ENCODE measurements around the gene KRTAP1-5.

DNA sequence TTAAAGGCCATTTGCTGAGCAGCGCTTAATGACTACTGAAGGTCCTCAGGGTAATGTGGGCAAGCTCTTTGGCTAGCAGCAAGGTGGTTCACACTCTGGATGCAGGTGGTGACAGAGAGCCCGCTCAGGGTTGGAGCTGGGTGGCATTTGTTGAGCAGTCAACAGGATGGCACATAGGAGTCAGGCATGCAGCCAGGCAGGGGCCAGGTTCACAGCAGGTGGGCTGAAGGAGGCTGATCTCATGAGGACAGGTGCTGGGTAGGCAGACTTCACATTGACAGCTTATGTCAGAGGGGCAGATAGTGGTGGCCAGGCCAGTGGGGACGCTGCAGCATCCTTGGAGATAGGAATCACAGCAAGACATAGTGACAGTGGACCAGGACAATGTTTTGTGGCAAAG is 22.6 kb downstream of the KRTAP1-5 start:
- TF ChIP-seq, protein P1, sequence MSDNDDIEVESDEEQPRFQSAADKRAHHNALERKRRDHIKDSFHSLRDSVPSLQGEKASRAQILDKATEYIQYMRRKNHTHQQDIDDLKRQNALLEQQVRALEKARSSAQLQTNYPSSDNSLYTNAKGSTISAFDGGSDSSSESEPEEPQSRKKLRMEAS (IDR thresholded peaks at IDR 0.05; ENCODE audit: low read depth): no peak
- TF ChIP-seq, protein P2, sequence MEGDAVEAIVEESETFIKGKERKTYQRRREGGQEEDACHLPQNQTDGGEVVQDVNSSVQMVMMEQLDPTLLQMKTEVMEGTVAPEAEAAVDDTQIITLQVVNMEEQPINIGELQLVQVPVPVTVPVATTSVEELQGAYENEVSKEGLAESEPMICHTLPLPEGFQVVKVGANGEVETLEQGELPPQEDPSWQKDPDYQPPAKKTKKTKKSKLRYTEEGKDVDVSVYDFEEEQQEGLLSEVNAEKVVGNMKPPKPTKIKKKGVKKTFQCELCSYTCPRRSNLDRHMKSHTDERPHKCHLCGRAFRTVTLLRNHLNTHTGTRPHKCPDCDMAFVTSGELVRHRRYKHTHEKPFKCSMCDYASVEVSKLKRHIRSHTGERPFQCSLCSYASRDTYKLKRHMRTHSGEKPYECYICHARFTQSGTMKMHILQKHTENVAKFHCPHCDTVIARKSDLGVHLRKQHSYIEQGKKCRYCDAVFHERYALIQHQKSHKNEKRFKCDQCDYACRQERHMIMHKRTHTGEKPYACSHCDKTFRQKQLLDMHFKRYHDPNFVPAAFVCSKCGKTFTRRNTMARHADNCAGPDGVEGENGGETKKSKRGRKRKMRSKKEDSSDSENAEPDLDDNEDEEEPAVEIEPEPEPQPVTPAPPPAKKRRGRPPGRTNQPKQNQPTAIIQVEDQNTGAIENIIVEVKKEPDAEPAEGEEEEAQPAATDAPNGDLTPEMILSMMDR (IDR thresholded peaks at IDR 0.05): no peak
- no peak for TF ChIP-seq EZH2phosphoT487 (IDR thresholded peaks at IDR 0.05; ENCODE audit: borderline replicate concordance, low read depth)
- TF ChIP-seq RXRA (IDR thresholded peaks at IDR 0.05; ENCODE audit: borderline replicate concordance, low read depth): no peak
- TF ChIP-seq TAF1 (IDR thresholded peaks at IDR 0.05; ENCODE audit: borderline replicate concordance, low read depth, low read length): no peak
- TF ChIP-seq RCOR1 (IDR thresholded peaks at IDR 0.05; ENCODE audit: low read length): no peak
- TF ChIP-seq, protein P3, sequence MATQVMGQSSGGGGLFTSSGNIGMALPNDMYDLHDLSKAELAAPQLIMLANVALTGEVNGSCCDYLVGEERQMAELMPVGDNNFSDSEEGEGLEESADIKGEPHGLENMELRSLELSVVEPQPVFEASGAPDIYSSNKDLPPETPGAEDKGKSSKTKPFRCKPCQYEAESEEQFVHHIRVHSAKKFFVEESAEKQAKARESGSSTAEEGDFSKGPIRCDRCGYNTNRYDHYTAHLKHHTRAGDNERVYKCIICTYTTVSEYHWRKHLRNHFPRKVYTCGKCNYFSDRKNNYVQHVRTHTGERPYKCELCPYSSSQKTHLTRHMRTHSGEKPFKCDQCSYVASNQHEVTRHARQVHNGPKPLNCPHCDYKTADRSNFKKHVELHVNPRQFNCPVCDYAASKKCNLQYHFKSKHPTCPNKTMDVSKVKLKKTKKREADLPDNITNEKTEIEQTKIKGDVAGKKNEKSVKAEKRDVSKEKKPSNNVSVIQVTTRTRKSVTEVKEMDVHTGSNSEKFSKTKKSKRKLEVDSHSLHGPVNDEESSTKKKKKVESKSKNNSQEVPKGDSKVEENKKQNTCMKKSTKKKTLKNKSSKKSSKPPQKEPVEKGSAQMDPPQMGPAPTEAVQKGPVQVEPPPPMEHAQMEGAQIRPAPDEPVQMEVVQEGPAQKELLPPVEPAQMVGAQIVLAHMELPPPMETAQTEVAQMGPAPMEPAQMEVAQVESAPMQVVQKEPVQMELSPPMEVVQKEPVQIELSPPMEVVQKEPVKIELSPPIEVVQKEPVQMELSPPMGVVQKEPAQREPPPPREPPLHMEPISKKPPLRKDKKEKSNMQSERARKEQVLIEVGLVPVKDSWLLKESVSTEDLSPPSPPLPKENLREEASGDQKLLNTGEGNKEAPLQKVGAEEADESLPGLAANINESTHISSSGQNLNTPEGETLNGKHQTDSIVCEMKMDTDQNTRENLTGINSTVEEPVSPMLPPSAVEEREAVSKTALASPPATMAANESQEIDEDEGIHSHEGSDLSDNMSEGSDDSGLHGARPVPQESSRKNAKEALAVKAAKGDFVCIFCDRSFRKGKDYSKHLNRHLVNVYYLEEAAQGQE (IDR thresholded peaks at IDR 0.05; ENCODE audit: low read depth, low read length): no peak
- TF ChIP-seq ELF1 (IDR thresholded peaks at IDR 0.05): no peak
- no peak for TF ChIP-seq NFIC (IDR thresholded peaks at IDR 0.05; ENCODE audit: borderline replicate concordance)
- TF ChIP-seq, protein P4, sequence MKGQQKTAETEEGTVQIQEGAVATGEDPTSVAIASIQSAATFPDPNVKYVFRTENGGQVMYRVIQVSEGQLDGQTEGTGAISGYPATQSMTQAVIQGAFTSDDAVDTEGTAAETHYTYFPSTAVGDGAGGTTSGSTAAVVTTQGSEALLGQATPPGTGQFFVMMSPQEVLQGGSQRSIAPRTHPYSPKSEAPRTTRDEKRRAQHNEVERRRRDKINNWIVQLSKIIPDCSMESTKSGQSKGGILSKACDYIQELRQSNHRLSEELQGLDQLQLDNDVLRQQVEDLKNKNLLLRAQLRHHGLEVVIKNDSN (IDR thresholded peaks at IDR 0.05; ENCODE audit: borderline replicate concordance, low read depth): no peak

Data from SK-N-SH (cell line).